HepG2 (cell line): ENCODE results near the gene ANKRD55.

Experiments used
- AHDC1 ChIP-seq: sonication (generic); formaldehyde crosslinking; IDR thresholded peaks from 2 replicates; pipeline ENCODE4 v1.5.1; 2020; ENCODE audit warnings: mild to moderate bottlenecking, missing genetic modification reagents, borderline replicate concordance
- GATAD2A ChIP-seq: IDR thresholded peaks from 2 replicates; pipeline ENCODE4 v1.6.1; 2016
- MXD1 ChIP-seq: sonication (generic); formaldehyde crosslinking; IDR thresholded peaks from 2 replicates; pipeline ENCODE4 v1.4.0; 2020; ENCODE audit warnings: mild to moderate bottlenecking, missing genetic modification reagents
- SMARCC2 ChIP-seq: fragments of 450-650 bp; IDR thresholded peaks from 2 replicates; pipeline ENCODE4 v1.6.1; 2017; ENCODE audit warnings: antibody characterized with exemption, mild to moderate bottlenecking

GRCh38 chr5:56075361-56075760, 157.8 kb downstream of the ANKRD55 start:
- no peak for TF ChIP-seq MXD1 (CRISPR knock-in tag)
- TF ChIP-seq SMARCC2, result no peak
- TF ChIP-seq AHDC1 (CRISPR knock-in tag), result no peak
- no peak for TF ChIP-seq GATAD2A (CRISPR knock-in tag)
